ENCODE data around the gene CHORDC1.
"Not testable (repeated sequence)": the region's sequence is repeated elsewhere in the genome, so short reads cannot be mapped to it uniquely, and the experiment has no call there.

CHORDC1 gene

GRCh38 chr11:90222459-90223247, at the start of gene CHORDC1:
Gene CHORDC1, minus strand, starts transcription at chr11:90223049. Its CDS starts 95 bp downstream, at chr11:90222954.
- DNase-seq: peak; percentile 56 to 98 (median 89)

DNA sequence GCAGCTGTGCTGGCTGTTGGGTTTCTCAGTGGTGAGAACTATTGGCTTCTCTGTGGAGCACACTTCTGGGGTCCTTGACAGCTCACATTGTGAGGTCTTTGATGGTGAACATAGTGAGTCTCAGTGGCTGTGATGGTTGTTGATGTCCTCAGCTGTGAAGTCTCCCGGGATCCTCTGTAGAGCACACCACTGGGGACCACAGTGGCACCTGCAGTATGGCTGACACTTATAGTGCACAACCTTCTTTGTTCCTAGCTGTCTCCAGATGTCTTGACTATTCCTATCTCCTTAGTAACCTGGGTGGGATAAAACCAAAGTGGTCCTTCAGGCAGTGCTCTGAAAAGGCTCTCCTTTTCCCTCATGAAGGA, 34.3 kb upstream of the CHORDC1 start:
- DNase-seq: no peak

DNA sequence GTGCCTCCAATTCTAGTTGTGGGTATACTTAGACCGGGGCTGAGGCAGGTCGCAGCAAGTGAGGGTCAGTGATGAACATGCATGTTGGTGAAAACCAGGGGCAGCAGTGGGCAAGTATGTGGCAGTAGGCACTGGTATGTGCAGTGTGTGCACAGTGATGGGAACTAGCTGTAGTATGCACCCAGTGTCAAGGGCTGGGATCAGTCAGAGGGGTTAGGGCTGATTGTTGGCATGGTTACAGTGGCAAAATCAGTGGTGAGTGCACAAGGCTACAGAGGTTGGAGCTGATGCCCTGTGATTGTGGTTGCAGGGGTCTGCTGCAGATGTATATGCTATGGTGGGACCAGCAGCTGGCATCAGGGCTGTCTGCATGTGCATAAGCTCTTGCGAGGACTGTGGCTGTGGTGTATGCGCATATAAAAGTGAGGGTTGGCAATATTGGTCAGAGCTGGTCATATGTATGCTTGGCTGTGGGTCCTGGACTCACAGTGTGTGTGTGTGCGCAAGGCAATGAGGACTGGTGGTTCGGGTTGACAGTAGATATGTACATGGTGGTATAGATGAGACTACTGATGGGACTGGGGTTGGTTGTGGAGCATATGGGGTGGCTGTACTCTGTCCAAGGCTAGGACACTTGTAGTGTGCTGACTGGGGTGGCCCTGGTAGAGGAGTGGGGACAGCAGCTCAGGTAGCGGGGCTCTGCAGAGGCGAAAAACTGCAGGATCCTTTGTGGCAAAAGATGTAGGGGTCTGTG, 33.7 kb upstream of the CHORDC1 start:
- no peak for DNase-seq

DNA sequence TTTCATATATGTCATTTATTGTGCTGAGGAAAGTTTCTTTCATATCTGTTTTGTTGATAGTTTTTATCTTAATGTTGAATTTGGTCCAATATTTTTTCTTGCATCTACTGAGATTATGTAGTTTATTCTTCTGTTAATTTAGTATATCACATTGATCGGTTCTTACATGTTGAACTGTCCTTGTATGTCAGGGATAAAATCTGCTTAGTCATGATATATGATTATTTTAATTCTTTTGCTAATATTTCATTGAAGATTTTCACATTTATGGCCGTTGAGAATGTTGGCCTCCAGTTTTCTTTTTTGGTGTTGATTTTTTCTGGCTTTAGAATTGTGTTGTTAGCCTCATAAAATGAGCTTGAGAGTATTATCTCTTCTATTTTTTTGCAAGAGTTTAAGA, 31.2 kb upstream of the CHORDC1 start:
- DNase-seq: no peak

DNA sequence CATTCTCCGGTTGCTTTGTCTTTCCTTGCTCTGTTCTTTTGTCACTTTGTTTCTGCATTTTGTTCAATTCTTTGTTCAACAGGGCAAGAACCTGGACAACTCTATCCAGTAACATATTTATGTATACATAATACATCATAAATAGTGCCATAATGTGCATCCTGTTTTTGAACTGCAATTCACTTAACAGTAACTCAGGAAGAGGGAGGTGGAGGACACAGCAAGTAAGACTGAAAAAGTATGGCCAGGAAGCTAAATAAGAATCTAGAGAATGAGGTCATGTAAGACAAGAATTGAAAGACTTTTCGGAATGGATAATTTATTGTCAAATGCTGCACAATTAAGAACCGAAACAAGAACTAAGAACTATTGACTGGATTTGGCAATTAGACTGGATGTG, 29.2 kb upstream of the CHORDC1 start:
- DNase-seq: no peak

- DNase-seq: no peak
These were observed 28.8 kb upstream of the CHORDC1 start for GRCh38 chr11:90251599-90251998.

DNA sequence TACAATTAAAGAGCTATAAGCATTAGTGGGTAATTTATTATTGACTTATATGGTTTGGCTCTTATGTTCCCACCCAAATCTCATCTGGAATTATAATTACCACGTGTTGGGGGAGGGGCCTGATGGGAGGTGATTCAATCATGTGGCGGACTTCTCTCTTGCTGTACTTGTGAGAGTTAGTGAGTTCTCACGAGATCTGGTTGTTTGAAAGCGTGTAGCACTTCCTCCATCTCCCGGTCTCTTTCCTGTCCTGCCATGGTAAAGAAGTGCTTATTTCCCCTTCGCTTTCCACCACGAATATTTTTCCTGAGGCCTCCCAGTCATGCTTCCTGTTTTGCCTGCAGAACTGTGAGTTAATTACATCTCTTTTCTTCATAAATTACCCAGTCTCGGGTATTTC, 28.1 kb upstream of the CHORDC1 start:
- no peak for DNase-seq

GRCh38 chr11:90246468-90246867, 23.6 kb upstream of the CHORDC1 start:
- no peak for DNase-seq

DNA sequence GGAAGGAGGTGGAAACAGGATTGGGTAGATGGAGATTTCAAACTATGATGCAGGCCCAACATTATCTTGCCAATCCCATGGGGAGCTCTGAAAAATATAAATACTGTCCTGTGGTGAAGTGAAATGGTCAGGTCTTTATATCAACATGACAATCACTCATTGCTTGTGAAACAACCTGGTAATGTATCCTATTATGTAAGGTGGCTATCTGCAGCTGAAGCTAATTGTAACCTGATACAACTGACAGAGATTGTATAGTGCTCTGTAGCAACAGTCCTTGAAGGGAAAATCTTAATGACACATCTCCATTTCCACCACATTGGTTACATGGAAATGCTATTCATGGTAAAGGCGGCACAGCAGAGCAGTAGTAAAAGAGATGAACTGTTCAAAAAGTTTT, 20.7 kb upstream of the CHORDC1 start:
- no peak for DNase-seq

DNA sequence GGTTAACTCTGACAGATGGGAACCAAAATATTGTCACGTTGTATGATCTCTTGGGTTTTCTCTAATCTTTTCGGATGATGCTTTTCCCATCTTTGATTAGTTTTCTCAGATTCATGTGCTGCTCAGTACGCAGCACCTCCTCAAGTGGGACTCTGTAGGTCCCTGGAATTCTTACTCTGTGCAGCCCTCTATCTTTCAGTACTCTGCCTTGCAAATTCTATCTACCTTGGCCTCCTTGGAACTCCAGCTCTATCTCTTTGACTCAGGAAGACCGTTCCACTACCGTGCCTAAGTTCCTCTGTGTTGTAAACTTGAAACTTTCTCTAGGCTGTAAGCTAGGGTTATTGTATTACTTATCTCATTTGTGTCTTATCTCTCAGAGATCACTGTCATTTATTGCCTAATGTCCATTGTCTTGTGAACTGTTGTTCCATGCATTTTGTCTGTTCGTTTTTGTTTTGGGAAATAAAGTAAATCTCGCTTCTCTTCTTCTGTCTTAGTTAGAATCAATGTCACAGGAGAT, 20.1 kb upstream of the CHORDC1 start:
- no peak for DNase-seq

DNA sequence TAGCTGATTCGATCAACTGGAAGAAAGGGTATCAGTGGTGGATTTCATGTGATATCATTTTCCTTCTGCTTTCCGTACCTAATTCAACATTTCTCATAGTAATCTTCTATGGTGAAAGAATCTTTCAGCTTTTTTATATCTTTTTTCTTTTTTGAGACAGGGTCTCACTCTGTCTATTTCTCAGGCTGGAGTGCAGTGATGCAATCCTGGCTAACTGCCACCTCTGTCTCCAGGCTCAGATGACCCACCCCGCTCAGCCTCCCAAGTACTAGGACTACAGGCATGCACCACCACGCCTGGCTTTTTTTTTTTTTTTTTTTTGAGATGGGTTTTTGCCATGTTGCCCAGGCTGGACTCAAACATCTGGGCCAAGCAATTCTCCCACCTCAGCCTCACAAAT, 18.6 kb upstream of the CHORDC1 start:
- DNase-seq: no peak

- DNase-seq: not testable (repeated sequence)
These were observed 17.3 kb upstream of the CHORDC1 start for GRCh38 chr11:90239967-90240636.

GRCh38 chr11:90237004-90237403, 14.2 kb upstream of the CHORDC1 start:
- DNase-seq: no peak

DNA sequence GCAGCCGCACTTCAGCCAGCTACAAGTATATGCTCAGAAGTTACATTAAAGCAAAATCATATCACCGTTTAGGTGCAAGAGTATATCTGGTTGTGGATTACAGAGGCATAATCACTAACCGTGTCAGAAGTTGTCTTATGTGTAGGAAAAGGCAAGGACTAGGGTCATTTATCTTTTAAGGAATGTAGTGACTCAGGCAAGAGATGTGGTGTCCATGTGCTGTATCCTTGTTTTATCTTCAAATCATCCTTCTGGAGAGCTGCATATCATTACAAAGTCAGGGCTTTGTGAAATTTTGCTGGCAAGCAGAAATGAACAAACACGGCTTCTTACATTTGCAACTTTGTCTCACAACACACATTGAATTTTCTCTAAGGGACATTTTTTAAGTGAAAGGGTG, 12.7 kb upstream of the CHORDC1 start:
- no peak for DNase-seq

- no peak for DNase-seq
These were observed 12.1 kb upstream of the CHORDC1 start for GRCh38 chr11:90234977-90235376.

DNA sequence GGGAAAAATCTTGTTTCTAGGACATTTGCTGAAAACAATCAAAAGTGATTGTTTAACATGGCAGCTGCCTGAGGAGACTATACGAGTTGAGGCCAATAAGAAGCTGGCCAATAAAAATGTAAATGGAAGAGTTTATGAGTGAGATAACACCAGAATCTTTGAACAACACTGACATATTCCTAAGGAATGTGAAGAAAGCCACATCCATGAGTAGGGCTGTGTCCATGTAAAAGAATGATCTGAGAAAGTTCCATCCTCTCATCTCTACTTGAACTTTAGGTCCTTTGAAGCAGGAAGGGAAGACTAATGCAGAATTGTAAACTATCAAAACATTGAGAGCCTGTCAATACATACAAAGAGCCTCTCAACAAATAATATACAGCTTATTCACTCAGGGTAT, 6.9 kb upstream of the CHORDC1 start:
- DNase-seq: no peak

DNA sequence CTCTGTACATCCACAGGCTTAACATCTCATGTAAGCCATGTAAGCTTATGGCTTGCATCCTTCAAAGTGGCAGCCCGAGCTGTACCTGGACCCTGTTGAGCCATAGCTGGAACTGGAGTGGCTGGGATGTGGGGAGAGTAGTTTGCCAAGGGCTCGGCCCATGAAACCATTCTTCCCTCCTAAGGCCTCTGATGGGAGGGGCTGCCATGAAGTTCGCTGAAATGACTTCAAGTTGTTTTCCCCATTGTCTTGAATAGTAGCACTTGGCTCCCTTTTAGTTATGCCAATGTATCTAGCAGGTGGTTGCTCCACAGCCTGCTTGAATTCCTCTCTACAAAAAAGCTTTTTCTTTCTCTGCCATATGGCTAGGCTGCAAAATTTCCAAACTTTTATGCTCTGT, 5.2 kb upstream of the CHORDC1 start:
- no peak for DNase-seq

DNA sequence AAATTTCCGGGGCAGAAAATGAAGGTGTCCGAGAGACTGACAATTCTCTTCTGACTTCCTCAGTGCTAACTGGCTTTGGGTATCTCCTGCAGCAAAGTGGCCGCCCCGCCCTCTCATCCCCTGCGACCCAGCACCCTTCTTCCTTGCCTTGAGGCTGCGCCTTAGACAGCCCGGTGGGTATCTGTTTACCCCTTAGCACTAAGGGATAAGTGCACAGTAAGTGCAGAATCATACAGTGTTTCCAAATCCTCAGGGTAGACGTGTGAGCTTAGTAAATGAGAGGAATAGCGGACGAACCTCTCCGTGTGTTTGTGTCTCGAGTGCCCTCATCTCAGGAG, 368 bp upstream of the CHORDC1 start:
- DNase-seq: peak in 1 of 56 donors; percentile 63

DNA sequence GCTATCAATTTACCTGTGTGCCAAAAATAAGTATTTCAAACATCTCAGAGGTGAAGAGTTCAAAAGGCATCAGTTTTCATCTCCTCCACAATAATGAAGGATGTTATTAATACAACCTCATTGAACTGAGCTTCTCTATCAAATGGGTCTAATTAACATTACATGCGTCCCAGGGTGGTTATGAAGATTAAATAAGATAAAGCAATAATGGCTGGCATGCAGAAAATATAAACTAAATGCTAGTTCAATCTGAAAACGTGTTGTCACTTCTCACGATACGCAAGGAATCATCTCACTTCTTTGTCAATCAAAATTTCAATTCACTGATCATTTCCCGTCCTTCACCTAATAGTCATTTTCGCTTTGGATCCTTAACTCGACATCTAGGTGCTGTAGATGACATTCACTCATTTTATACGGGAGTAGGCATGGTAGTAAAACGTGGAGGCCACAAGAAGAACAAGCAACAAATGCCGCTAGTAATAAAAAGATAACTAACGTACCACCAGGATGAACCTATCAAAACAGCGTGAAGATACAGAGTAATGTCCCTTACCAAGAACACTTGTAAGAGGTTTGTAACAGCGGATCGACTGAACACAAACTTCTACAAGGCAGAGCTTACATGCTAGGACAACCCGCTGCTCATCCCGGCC, 918 bp downstream of the CHORDC1 start:
- DNase-seq: no peak

DNA sequence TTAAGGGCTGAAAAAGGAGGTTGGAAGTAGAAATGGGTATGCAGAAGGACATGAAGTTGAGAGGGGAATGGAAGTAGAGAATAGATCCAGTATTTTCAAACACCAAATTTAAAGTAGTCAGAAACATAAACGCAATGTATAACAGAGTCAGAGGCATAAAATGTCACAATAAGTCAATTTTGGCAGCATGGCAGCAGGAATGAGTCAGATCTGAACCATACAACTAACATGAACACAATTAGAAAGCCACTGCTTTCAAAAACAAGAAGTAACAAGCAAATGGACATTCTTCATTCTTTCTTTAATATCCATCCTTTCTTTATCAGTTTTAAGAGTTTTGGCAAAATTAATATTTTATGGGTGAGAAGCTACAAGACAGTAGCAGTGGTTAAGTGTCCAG, 2.5 kb downstream of the CHORDC1 start:
- no peak for DNase-seq

- DNase-seq: no peak
These were observed 3.4 kb downstream of the CHORDC1 start for GRCh38 chr11:90219438-90219837.

DNA sequence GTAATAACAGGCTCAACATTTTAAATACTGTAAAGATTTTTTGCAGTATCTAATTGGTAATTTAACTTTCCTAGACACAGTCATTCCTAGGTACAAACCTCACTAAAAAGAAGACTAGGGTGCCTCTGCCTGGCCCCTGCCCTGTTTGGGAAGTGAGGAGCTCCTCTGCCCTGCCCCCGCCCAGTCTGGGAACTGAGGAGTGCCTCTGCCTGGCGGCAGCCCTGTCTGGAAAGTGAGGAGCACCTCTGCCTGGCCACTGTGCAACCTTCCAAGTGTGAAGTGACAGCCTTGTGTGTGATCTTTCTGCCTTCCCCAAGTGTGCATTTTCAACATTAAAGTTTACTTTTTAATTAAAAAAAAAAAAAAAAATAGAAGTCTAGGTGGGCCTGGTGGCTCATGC, 4.2 kb downstream of the CHORDC1 start:
- peak in 3 of 56 donors; percentile 1 to 9 (median 4) for DNase-seq

All from amygdala (tissue), 56 donors.